Stimulated activated CD4-positive, alpha-beta T cell treated with anti-CD3 and anti-CD28 coated beads, Interleukin-1b, Interleukin-23, amount 100 ng/mL, for 4 hours (primary cell): ENCODE results near the gene TTC28.
"Not testable (repeated sequence)": the region's sequence is repeated elsewhere in the genome, so short reads cannot be mapped to it uniquely, and the experiment has no call there.

Experiments
- DNase-seq, 2 donors: peaks; one replicate each; pipeline ENCODE4 v3.0.0-alpha.2; 2020; ENCODE audit warnings: low read depth in 2 of 2

The TTC28 gene

GRCh38 chr22:28488825-28489224 lies 190.8 kb downstream of the TTC28 start:
- no peak for DNase-seq

- DNase-seq: no peak
Measured at GRCh38 chr22:28484662-28485061, 195.0 kb downstream of the TTC28 start.

- DNase-seq: no peak
Measured at GRCh38 chr22:28481725-28482124, 197.9 kb downstream of the TTC28 start.

- DNase-seq: no peak
Measured at GRCh38 chr22:28480000-28480715, 199.5 kb downstream of the TTC28 start.

- DNase-seq: no peak
Measured at GRCh38 chr22:28478564-28478963, 201.1 kb downstream of the TTC28 start.

- DNase-seq: no peak
Measured at GRCh38 chr22:28477556-28477955, 202.1 kb downstream of the TTC28 start.

GRCh38 chr22:28474330-28474729 lies 205.3 kb downstream of the TTC28 start:
- DNase-seq: no peak

- no peak for DNase-seq
Measured at GRCh38 chr22:28473258-28473657, 206.4 kb downstream of the TTC28 start.

GRCh38 chr22:28467055-28467454 lies 212.6 kb downstream of the TTC28 start:
- not testable (repeated sequence) for DNase-seq

- no peak for DNase-seq
Measured at GRCh38 chr22:28466399-28466798, 213.2 kb downstream of the TTC28 start.

GRCh38 chr22:28465841-28466240 lies 213.8 kb downstream of the TTC28 start:
- no peak for DNase-seq

- DNase-seq: no peak
Measured at GRCh38 chr22:28464127-28464526, 215.5 kb downstream of the TTC28 start.

- not testable (repeated sequence) for DNase-seq
Measured at GRCh38 chr22:28463408-28463807, 216.2 kb downstream of the TTC28 start.

- no peak for DNase-seq
Measured at GRCh38 chr22:28462901-28463300, 216.7 kb downstream of the TTC28 start.

- no peak for DNase-seq
Measured at GRCh38 chr22:28462041-28462440, 217.6 kb downstream of the TTC28 start.

GRCh38 chr22:28454431-28455064 lies 225.1 kb downstream of the TTC28 start:
- DNase-seq: no peak

GRCh38 chr22:28450109-28450508 lies 229.5 kb downstream of the TTC28 start:
- no peak for DNase-seq

- no peak for DNase-seq
Measured at GRCh38 chr22:28449041-28449440, 230.6 kb downstream of the TTC28 start.

GRCh38 chr22:28448625-28449024 lies 231.0 kb downstream of the TTC28 start:
- no peak for DNase-seq

GRCh38 chr22:28444659-28445058 lies 235.0 kb downstream of the TTC28 start:
- no peak for DNase-seq

- peak in 1 of 2 donors; percentile 6 for DNase-seq
Measured at GRCh38 chr22:28443526-28443876, 236.1 kb downstream of the TTC28 start.

- peak in 1 of 2 donors; percentile 6 for DNase-seq
Measured at GRCh38 chr22:28442711-28443525, 236.7 kb downstream of the TTC28 start.

GRCh38 chr22:28442264-28442710 lies 237.4 kb downstream of the TTC28 start:
- peak; percentile 34 to 54 for DNase-seq
